ENCODE measurements around the gene TXK. TPM values are rescaled to one million over a fixed set of nuclear protein-coding genes. Genes with fewer than 3 reads are reported as not detected.

The TXK gene
- total and polyA plus RNA-seq, 2 experiments from 2014 or later: 0.14 to 0.40 TPM

DNA sequence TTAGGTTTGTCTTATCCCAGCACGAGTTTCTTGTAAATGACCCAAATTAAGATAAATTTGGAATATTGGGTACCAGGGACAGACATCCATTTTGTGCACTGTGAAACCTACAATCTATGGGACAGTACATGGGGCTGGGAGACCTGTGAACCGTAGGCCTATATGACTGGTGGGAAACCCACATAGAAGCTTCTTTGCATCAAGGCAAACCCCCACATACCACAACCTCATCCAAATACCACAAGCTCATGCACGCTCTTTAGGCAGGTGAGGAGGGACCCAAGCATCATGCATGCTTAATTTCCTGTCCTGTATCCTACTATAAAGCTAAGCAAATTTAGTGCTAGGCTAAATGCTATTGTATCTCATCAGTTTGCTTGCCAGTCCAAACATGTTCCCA lies 69.7 kb downstream of the TXK start:
- Histone ChIP-seq H3K79me2 (replicated peaks; ENCODE audit: insufficient read depth) (no peaks in the 10 kb centered on the region), H3K9me2 (ENCODE audit: insufficient read depth) (peaks cover 5% of the 10 kb centered on the region), H3K27ac (ENCODE audit: low read depth) (no peak overlapping the region), H2AFZ (no peak overlapping the region), H3K4me1 (ENCODE audit: insufficient read depth) (no peaks in the 10 kb centered on the region), H3K27me3 (ENCODE audit: insufficient read depth) (no peaks in the 10 kb centered on the region), H4K20me1 (replicated peaks; ENCODE audit: insufficient read depth) (no peaks in the 10 kb centered on the region), H3K4me2 (no peak overlapping the region), H3K4me3 (no peak overlapping the region), H3K36me3 (ENCODE audit: insufficient read depth) (no peaks in the 10 kb centered on the region), H3F3A (replicated peaks; ENCODE audit: low read depth) (no peaks in the 10 kb centered on the region)
- H3K27me3 Mint-ChIP-seq (ENCODE audit: insufficient read depth, low read depth, poor library complexity): no peaks in the 10 kb centered on the region
- peaks cover 1% of the 10 kb centered on the region; the same call in 2 of the 3 replicates for H3K36me3 Mint-ChIP-seq (ENCODE audit: low read depth)
- H3K4me1 Mint-ChIP-seq: no peaks in the 10 kb centered on the region
- no peak overlapping the region for H3K4me3 Mint-ChIP-seq
- no peak for TF ChIP-seq POLR2AphosphoS5 (IDR thresholded peaks at IDR 0.05; ENCODE audit: low read depth)
- no peak for TF ChIP-seq NANOG (IDR thresholded peaks at IDR 0.05; ENCODE audit: borderline replicate concordance)
- TF ChIP-seq JUNB (IDR thresholded peaks at IDR 0.05; ENCODE audit: unreplicated experiment): no peak
- TF ChIP-seq ZNF462 (CRISPR knock-in tag; IDR thresholded peaks at IDR 0.05): no peak
- H3K27ac Mint-ChIP-seq: no peak overlapping the region
- H3K9me3 Mint-ChIP-seq: peaks cover 7% of the 10 kb centered on the region
- DNase-seq (ENCODE audit: low spot score) (no peak), ATAC-seq (no peak)

DNA sequence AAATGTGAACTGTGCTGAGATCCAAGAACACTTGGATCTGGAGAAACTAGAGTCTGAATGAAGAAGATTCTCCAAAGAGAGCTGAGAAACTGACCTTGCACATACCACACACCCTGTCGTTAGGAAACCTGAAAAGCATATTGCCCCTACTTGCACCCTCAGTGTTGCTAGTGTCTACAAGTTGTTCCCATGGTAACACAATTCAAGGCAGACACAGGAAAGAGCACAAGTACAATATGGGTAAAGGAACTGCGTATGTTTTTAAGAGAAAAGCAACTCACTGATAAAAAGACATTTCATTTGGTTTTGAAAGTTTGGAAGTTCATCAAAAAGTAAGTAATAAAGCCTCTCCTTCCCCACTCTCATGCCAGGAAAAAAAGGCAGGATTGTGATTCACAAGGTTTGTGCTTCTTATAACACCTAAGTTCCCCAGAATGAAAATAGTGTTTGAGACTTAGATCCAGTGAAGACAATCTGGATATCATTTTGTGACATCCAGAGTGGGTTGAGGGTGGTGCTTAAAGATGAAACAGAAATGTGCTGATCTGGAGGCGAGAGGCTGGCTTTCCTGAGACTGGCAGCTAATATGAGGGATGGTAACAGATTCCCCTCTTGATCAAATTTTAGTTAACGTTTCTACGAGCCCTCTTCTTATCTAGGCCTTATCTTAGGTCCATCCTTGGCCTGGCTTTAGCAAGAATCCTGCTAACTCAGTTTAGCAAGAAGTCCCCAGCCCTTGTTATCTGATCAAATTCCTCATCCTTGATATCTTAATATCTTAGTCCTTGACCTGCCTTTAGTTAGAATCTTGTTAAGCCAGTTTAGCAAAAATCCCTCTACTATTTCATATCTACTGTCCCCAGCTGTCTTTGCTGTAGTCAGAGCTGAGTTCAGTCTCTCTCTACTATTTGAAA lies 75.2 kb downstream of the TXK start:
- Histone ChIP-seq H3K36me3 (ENCODE audit: insufficient read depth) (no peaks in the 10 kb centered on the region), H3K4me2 (no peak overlapping the region), H3K4me3 (no peak overlapping the region), H4K20me1 (replicated peaks; ENCODE audit: insufficient read depth) (no peaks in the 10 kb centered on the region), H3K4me1 (ENCODE audit: insufficient read depth) (no peaks in the 10 kb centered on the region), H3K79me2 (replicated peaks; ENCODE audit: insufficient read depth) (no peaks in the 10 kb centered on the region), H2AFZ (no peak overlapping the region), H3F3A (replicated peaks; ENCODE audit: low read depth) (no peaks in the 10 kb centered on the region), H3K27ac (ENCODE audit: low read depth) (no peak overlapping the region), H3K27me3 (ENCODE audit: insufficient read depth) (no peaks in the 10 kb centered on the region), H3K9me2 (ENCODE audit: insufficient read depth) (no peaks in the 10 kb centered on the region; the same call in 1 of the 2 replicates)
- Mint-ChIP-seq H3K4me1 (no peaks in the 10 kb centered on the region; the same call in 2 of the 3 replicates), H3K4me3 (no peak overlapping the region), H3K9me3 (peaks cover 17% of the 10 kb centered on the region), H3K27ac (no peak overlapping the region), H3K36me3 (ENCODE audit: low read depth) (peaks cover 10% of the 10 kb centered on the region; the same call in 2 of the 3 replicates), H3K27me3 (ENCODE audit: insufficient read depth, low read depth, poor library complexity) (no peaks in the 10 kb centered on the region)
- no peak for DNase-seq (ENCODE audit: low spot score)
- ATAC-seq: no peak
- no peak for TF ChIP-seq ZNF331 (CRISPR knock-in tag; IDR thresholded peaks at IDR 0.05; ENCODE audit: low read depth)

All from GM23338 (cell line).